GM10248 (cell line): ENCODE data around the gene AQP12B.
"Not testable (repeated sequence)": the region's sequence is repeated elsewhere in the genome, so short reads cannot be mapped to it uniquely, and the experiment has no call there.

Source experiments
- CTCF ChIA-PET: fragments of 300-600 bp; sonication (Branson Sonifier 250); formaldehyde crosslinking; extraction: SDS; loops from one replicate; lab custom pipeline; 2021; ENCODE audit warnings: antibody characterized with exemption; lab: Yijun Ruan, JAX
- POLR2A ChIA-PET: fragments of 350-650 bp; sonication (Branson Sonifier 250); formaldehyde crosslinking; extraction: SDS; loops from one replicate; lab custom pipeline; 2020; ENCODE audit warnings: antibody characterized with exemption; lab: Yijun Ruan, JAX
- DNase-seq: peaks from one replicate; pipeline ENCODE4 v3.0.0; 2012; ENCODE audit errors: extremely low spot score
- CTCF ChIP-seq: IDR thresholded peaks from 2 replicates; pipeline ENCODE4 v1.5.1; 2012; ENCODE audit warnings: mild to moderate bottlenecking, low read depth; ENCODE audit errors: extremely low read depth, missing control alignments, control extremely low read depth

Gene AQP12B

GRCh38 chr2:240663546-240664190 is 19.0 kb downstream of the AQP12B start:
- POLR2A ChIA-PET: no interaction called here
- CTCF ChIA-PET: interaction anchor here (0.7 kb wide), 1 partner anchor 10 kb away, joined by 3 read pairs; no protein-coding TSS in a partner anchor
- TF ChIP-seq CTCF: no peak
- no peak for DNase-seq

GRCh38 chr2:240662681-240663080 is 20.0 kb downstream of the AQP12B start:
- ChIA-PET POLR2A (no interaction called here), CTCF (no interaction called here)
- no peak for TF ChIP-seq CTCF
- no peak for DNase-seq

GRCh38 chr2:240659883-240660282 is 22.8 kb downstream of the AQP12B start:
- DNase-seq, POLR2A ChIA-PET: not testable (repeated sequence)
- CTCF ChIA-PET: interaction anchor here (1.1 kb wide), 1 partner anchor 35 kb away, joined by 3 read pairs; no protein-coding TSS in a partner anchor

- POLR2A ChIA-PET: no interaction called here
- DNase-seq: peak; percentile 71
- CTCF ChIA-PET: interaction anchor here (1.0 to 1.2 kb wide), 2 partner anchors 9 to 17 kb away, joined by 3 read pairs; no protein-coding TSS in a partner anchor
- TF ChIP-seq CTCF: no peak
Observed at GRCh38 chr2:240655931-240656886, 26.5 kb downstream of the AQP12B start.

GRCh38 chr2:240651185-240651584 is 31.5 kb downstream of the AQP12B start:
- POLR2A ChIA-PET: no interaction called here
- CTCF ChIA-PET: no interaction called here
- no peak for TF ChIP-seq CTCF

GRCh38 chr2:240650254-240650965 is 32.3 kb downstream of the AQP12B start:
- ChIA-PET POLR2A (no interaction called here), CTCF (no interaction called here)
- DNase-seq: no peak
- no peak for TF ChIP-seq CTCF

More at GRCh38 chr2:240651185-240651584, 31.5 kb downstream of the AQP12B start:
- DNase-seq: no peak
